Measurements from ENCODE around the gene BET1L. TPM values are rescaled to one million over a fixed set of nuclear protein-coding genes. Genes with fewer than 3 reads are reported as not detected.

The BET1L gene
- polyA plus RNA-seq, 1 of the 3 experiments (the other 2 are of a cell fraction): 56.9 TPM

DNA sequence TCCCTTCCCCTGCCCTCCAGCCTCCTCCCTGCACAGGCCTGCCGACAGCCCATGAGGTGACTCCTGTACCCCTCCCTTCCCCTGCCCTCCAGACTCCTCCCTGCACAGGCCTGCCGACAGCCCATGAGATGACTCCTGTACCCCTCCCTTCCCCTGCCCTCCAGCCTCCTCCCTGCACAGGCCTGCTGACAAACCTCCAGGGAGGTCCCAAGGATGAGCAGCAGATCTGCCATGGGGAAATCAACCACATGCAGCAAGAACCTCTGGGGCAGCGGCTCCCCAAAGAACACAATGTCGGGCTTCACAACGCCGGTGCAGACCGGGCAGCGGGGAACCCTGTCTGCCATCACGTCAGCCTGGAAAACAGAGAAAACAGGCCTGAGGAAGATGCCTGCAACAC is 16.7 kb upstream of the BET1L start:
- no peak overlapping the region for H3K27ac ChIP-seq (ENCODE audit: low read depth in 2 of 2, low read length in 1 of 2)
- TF ChIP-seq CHD2 (IDR thresholded peaks at IDR 0.05; ENCODE audit: low read length, partially characterized antibody): no peak
- TF ChIP-seq SIN3A (IDR thresholded peaks at IDR 0.05; ENCODE audit: borderline replicate concordance, low read depth, low read length): no peak
- no peak for TF ChIP-seq POLR2AphosphoS5 (IDR thresholded peaks at IDR 0.05; ENCODE audit: low read depth, low read length)
- TF ChIP-seq ELF1 (IDR thresholded peaks at IDR 0.05): no peak
- no peak for TF ChIP-seq RFX5 (IDR thresholded peaks at IDR 0.05; ENCODE audit: low read length)
- TF ChIP-seq, protein P1, sequence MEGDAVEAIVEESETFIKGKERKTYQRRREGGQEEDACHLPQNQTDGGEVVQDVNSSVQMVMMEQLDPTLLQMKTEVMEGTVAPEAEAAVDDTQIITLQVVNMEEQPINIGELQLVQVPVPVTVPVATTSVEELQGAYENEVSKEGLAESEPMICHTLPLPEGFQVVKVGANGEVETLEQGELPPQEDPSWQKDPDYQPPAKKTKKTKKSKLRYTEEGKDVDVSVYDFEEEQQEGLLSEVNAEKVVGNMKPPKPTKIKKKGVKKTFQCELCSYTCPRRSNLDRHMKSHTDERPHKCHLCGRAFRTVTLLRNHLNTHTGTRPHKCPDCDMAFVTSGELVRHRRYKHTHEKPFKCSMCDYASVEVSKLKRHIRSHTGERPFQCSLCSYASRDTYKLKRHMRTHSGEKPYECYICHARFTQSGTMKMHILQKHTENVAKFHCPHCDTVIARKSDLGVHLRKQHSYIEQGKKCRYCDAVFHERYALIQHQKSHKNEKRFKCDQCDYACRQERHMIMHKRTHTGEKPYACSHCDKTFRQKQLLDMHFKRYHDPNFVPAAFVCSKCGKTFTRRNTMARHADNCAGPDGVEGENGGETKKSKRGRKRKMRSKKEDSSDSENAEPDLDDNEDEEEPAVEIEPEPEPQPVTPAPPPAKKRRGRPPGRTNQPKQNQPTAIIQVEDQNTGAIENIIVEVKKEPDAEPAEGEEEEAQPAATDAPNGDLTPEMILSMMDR (IDR thresholded peaks at IDR 0.05): no peak
- TF ChIP-seq, protein P2, sequence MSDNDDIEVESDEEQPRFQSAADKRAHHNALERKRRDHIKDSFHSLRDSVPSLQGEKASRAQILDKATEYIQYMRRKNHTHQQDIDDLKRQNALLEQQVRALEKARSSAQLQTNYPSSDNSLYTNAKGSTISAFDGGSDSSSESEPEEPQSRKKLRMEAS (IDR thresholded peaks at IDR 0.05; ENCODE audit: low read depth): no peak
- no peak for TF ChIP-seq YY1 (IDR thresholded peaks at IDR 0.05; ENCODE audit: low read depth)
- TF ChIP-seq RAD21 (IDR thresholded peaks at IDR 0.05; ENCODE audit: low read length): no peak
- TF ChIP-seq, protein P3, sequence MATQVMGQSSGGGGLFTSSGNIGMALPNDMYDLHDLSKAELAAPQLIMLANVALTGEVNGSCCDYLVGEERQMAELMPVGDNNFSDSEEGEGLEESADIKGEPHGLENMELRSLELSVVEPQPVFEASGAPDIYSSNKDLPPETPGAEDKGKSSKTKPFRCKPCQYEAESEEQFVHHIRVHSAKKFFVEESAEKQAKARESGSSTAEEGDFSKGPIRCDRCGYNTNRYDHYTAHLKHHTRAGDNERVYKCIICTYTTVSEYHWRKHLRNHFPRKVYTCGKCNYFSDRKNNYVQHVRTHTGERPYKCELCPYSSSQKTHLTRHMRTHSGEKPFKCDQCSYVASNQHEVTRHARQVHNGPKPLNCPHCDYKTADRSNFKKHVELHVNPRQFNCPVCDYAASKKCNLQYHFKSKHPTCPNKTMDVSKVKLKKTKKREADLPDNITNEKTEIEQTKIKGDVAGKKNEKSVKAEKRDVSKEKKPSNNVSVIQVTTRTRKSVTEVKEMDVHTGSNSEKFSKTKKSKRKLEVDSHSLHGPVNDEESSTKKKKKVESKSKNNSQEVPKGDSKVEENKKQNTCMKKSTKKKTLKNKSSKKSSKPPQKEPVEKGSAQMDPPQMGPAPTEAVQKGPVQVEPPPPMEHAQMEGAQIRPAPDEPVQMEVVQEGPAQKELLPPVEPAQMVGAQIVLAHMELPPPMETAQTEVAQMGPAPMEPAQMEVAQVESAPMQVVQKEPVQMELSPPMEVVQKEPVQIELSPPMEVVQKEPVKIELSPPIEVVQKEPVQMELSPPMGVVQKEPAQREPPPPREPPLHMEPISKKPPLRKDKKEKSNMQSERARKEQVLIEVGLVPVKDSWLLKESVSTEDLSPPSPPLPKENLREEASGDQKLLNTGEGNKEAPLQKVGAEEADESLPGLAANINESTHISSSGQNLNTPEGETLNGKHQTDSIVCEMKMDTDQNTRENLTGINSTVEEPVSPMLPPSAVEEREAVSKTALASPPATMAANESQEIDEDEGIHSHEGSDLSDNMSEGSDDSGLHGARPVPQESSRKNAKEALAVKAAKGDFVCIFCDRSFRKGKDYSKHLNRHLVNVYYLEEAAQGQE (IDR thresholded peaks at IDR 0.05; ENCODE audit: low read depth, low read length): no peak
- TF ChIP-seq, protein P4, sequence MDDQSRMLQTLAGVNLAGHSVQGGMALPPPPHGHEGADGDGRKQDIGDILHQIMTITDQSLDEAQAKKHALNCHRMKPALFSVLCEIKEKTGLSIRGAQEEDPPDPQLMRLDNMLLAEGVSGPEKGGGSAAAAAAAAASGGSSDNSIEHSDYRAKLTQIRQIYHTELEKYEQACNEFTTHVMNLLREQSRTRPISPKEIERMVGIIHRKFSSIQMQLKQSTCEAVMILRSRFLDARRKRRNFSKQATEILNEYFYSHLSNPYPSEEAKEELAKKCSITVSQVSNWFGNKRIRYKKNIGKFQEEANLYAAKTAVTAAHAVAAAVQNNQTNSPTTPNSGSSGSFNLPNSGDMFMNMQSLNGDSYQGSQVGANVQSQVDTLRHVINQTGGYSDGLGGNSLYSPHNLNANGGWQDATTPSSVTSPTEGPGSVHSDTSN (IDR thresholded peaks at IDR 0.05): no peak
- TF ChIP-seq, protein P5, sequence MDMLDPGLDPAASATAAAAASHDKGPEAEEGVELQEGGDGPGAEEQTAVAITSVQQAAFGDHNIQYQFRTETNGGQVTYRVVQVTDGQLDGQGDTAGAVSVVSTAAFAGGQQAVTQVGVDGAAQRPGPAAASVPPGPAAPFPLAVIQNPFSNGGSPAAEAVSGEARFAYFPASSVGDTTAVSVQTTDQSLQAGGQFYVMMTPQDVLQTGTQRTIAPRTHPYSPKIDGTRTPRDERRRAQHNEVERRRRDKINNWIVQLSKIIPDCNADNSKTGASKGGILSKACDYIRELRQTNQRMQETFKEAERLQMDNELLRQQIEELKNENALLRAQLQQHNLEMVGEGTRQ (IDR thresholded peaks at IDR 0.05; ENCODE audit: borderline replicate concordance, low read depth, low read length): no peak
- no peak for TF ChIP-seq TEAD4 (IDR thresholded peaks at IDR 0.05; ENCODE audit: borderline replicate concordance, insufficient read depth)
- no peak for TF ChIP-seq FOXJ3 (CRISPR knock-in tag; IDR thresholded peaks at IDR 0.05)
- TF ChIP-seq NFIC (IDR thresholded peaks at IDR 0.05; ENCODE audit: borderline replicate concordance): no peak
- no peaks in the 10 kb centered on the region for H3K4me1 ChIP-seq (ENCODE audit: control insufficient read depth in 1 of 2, insufficient read depth in 2 of 2, low read depth in 1 of 2, low read length in 1 of 2)
- H3K27me3 ChIP-seq (ENCODE audit: insufficient read depth): no peaks in the 10 kb centered on the region
- H3K9ac ChIP-seq: no peak overlapping the region
- H3F3A ChIP-seq (replicated peaks; ENCODE audit: insufficient read depth): no peaks in the 10 kb centered on the region
- no peaks in the 10 kb centered on the region for H3K9me2 ChIP-seq
- H4K20me1 ChIP-seq (ENCODE audit: insufficient read depth): no peaks in the 10 kb centered on the region; the same call in 1 of the 2 replicates
- 92% methylated on average over 7 of the region's 9 CpGs for WGBS (ENCODE audit: low lambda C conversion rate)
- no peaks in the 10 kb centered on the region for H3K9me3 ChIP-seq
- CTCF ChIA-PET: no interaction called here
- POLR2A ChIA-PET: no interaction called here
- H3K36me3 ChIP-seq (replicated peaks in 1 of 2; ENCODE audit: control insufficient read depth in 1 of 2, insufficient read depth in 2 of 2, low read length in 1 of 2): peaks cover 0 to 4% of the 10 kb centered on the region in 2 experiments
- peaks cover 15% of the 10 kb centered on the region for H3K79me2 ChIP-seq (ENCODE audit: insufficient read depth)
- no peak overlapping the region for H2AFZ ChIP-seq (ENCODE audit: low read depth)
- DNase-seq: no peak
- H3K4me3 ChIP-seq (ENCODE audit: low read depth in 2 of 2, low read length in 1 of 2): no peak overlapping the region
- H3K4me2 ChIP-seq: no peak overlapping the region
